NCI-H1105 (cell line): ENCODE results near the gene OR5AU1.
A peak's percentile ranks its signal among the peaks of the same experiment; 100 is the strongest.

ENCODE experiments used
- DNase-seq: peaks from one replicate; lab custom pipeline; 2025; lab: John Stamatoyannopoulos, UW

The OR5AU1 gene

DNA sequence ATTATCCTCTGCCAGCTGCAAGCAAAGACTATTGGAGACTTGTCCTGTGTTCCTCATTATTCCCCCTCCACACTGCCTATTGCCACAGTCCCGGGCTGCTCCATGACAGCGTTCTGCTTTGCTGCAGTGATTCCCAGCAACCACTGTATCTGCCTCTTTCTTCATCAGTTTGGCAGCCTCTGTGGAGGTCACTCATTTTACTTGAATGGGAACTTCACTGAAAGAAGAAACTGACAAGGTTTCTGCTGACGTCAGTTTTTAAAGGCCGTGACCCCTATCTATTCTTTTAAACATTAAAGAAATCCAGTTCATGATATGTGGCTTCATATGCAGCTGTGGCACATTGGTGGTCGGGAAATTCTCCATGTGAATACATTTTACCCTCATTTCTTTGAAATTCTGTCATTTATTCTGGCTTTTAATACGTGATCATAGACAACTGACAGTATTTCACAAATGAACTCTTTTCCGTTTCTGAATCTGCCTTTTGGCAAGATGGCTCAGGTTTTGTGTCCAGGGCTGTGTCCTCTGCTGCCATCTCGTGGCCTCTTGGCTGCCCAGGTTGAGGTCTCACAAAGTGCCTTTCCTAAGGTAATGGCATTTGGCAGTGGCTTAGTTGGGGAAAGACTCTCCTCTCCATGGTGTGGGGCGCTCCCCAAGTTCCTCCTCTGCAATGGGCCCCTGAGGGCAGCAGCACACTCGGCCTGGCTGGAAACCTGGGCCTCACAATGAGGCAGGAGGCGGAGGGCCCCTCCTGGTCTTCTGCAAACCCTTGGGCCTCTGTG, 49.2 kb downstream of the OR5AU1 start:
- peak; percentile 71 for DNase-seq

- no peak for DNase-seq
These were observed 49.7 kb downstream of the OR5AU1 start for GRCh38 chr14:21106176-21106497.

DNA sequence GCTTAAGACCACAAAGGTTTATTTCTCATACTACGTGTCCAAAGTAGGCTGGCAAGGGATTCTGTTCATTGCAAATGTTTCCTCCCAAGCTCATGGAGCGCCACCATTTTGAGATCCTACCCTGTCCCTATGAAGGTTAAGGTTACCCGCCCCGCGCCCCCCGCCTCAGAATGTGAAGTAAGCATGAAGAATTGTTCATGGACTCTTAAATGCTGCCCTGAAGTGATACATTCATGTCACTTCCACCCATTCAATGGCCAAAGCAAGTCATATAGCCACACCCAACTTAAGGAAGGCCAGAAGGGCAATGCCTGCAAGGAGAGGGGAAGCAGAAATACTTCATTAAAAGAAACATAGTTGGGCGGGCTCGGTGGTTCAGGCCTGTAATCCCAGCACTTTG, 50.8 kb downstream of the OR5AU1 start:
- DNase-seq = no peak
